Hepatocyte (in vitro differentiated cells): ENCODE results near the gene PRDM15. TPM values are rescaled to one million over a fixed set of nuclear protein-coding genes. Genes with fewer than 3 reads are reported as not detected.

Experiments used
- DNase-seq: peaks from one replicate; pipeline ENCODE4 v3.0.0-alpha.2; 2016; ENCODE audit warnings: low spot score
- H2AFZ ChIP-seq: fragments of 200-600 bp; sonication (generic); 2 replicates; pipeline ENCODE4 v1.6.0; 2016; ENCODE audit warnings: antibody characterized with exemption, mild to moderate bottlenecking
- H3K27ac ChIP-seq: fragments of 200-600 bp; sonication (generic); 2 replicates; pipeline ENCODE4 v1.5.1; 2016; ENCODE audit warnings: mild to moderate bottlenecking
- H3K27me3 ChIP-seq: fragments of 200-600 bp; sonication (generic); 2 replicates; pipeline ENCODE4 v1.6.1; 2016
- H3K36me3 ChIP-seq: fragments of 200-600 bp; sonication (generic); replicated peaks from 2 replicates; pipeline ENCODE4 v1.5.1; 2016; ENCODE audit warnings: low read depth; ENCODE audit not compliant: insufficient read depth
- H3K4me1 ChIP-seq: fragments of 200-600 bp; sonication (generic); 2 replicates; pipeline ENCODE4 v1.5.1; 2016; ENCODE audit warnings: mild to moderate bottlenecking, moderate library complexity; ENCODE audit not compliant: insufficient read depth
- H3K4me2 ChIP-seq: fragments of 200-600 bp; sonication (generic); 2 replicates; pipeline ENCODE4 v1.6.0; 2016
- H3K4me3 ChIP-seq: fragments of 200-600 bp; sonication (generic); 2 replicates; pipeline ENCODE4 v1.5.1; 2016; ENCODE audit warnings: mild to moderate bottlenecking
- H3K79me2 ChIP-seq: fragments of 200-600 bp; sonication (generic); 2 replicates; pipeline ENCODE4 v1.6.0; 2017; ENCODE audit warnings: mild to moderate bottlenecking
- H3K9me2 ChIP-seq: fragments of 200-600 bp; sonication (generic); replicated peaks from 2 replicates; pipeline ENCODE4 v1.6.0; 2017; ENCODE audit warnings: mild to moderate bottlenecking; ENCODE audit not compliant: insufficient read depth
- H3K9me3 ChIP-seq: fragments of 200-600 bp; sonication (generic); 2 replicates; pipeline ENCODE4 v1.5.1; 2016; ENCODE audit warnings: low read depth, mild to moderate bottlenecking
- H4K20me1 ChIP-seq: fragments of 200-600 bp; sonication (generic); 2 replicates; pipeline ENCODE4 v1.6.0; 2016; ENCODE audit warnings: mild to moderate bottlenecking; ENCODE audit not compliant: insufficient read depth, poor library complexity, severe bottlenecking
- EZH2 ChIP-seq: fragments of 200-600 bp; sonication (generic); IDR thresholded peaks from 2 replicates; pipeline ENCODE4 v1.6.1; 2016; ENCODE audit warnings: antibody characterized with exemption, mild to moderate bottlenecking, borderline replicate concordance
- EZH2phosphoT487 ChIP-seq: fragments of 200-600 bp; sonication (generic); IDR thresholded peaks from one replicate; pipeline ENCODE4 v1.6.1; 2018; ENCODE audit warnings: antibody characterized with exemption, mild to moderate bottlenecking, low read depth, moderate library complexity; ENCODE audit not compliant: unreplicated experiment, severe bottlenecking
- WGBS: methylation state at CpG from one replicate; pipeline ENCODE4 v1.1.6; 2016; ENCODE audit warnings: low lambda C conversion rate; ENCODE audit errors: missing lambda C conversion rate; 5-methylcytosine and 5-hydroxymethylcytosine counted together
- polyA plus RNA-seq: library from polyadenylated mRNA; unstranded; fragments of >200 nt; fragmentation: Nextera tagmentation; extraction: Ambion mirVana; gene quantifications from 2 replicates; pipeline ENCODE4 v1.2.1, GENCODE V29; 2016
- total RNA-seq: library from RNA; depleted of rRNA; stranded (reverse); fragments of >200 nt; gene quantifications from 2 replicates; pipeline ENCODE4 v1.2.3, GENCODE V29; 2014
- TF ChIP-seq, protein P1 (sequence below): fragments of 200-600 bp; sonication (generic); IDR thresholded peaks from 2 replicates; pipeline ENCODE4 v1.5.1; 2016; ENCODE audit warnings: antibody characterized with exemption, mild to moderate bottlenecking; ENCODE audit not compliant: poor library complexity

Gene PRDM15
- total and polyA plus RNA-seq, 2 experiments from 2014 or later = 3.0 to 4.7 TPM

GRCh38 chr21:41774467-41775148, 104.5 kb downstream of the PRDM15 start:
- H3K79me2 ChIP-seq = no peaks in the 10 kb centered on the region
- no peak for TF ChIP-seq EZH2
- TF ChIP-seq EZH2phosphoT487 = no peak
- TF ChIP-seq, protein P1, sequence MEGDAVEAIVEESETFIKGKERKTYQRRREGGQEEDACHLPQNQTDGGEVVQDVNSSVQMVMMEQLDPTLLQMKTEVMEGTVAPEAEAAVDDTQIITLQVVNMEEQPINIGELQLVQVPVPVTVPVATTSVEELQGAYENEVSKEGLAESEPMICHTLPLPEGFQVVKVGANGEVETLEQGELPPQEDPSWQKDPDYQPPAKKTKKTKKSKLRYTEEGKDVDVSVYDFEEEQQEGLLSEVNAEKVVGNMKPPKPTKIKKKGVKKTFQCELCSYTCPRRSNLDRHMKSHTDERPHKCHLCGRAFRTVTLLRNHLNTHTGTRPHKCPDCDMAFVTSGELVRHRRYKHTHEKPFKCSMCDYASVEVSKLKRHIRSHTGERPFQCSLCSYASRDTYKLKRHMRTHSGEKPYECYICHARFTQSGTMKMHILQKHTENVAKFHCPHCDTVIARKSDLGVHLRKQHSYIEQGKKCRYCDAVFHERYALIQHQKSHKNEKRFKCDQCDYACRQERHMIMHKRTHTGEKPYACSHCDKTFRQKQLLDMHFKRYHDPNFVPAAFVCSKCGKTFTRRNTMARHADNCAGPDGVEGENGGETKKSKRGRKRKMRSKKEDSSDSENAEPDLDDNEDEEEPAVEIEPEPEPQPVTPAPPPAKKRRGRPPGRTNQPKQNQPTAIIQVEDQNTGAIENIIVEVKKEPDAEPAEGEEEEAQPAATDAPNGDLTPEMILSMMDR = no peak
- H3K9me2 ChIP-seq = no peaks in the 10 kb centered on the region
- H3K36me3 ChIP-seq = no peaks in the 10 kb centered on the region
- H3K4me2 ChIP-seq = no peak overlapping the region
- no peaks in the 10 kb centered on the region for H3K9me3 ChIP-seq
- H3K4me3 ChIP-seq = no peak overlapping the region
- H2AFZ ChIP-seq = no peak overlapping the region
- no peaks in the 10 kb centered on the region for H3K27me3 ChIP-seq
- WGBS = 66% methylated on average over 10 of the region's 10 CpGs
- DNase-seq = no peak
- H4K20me1 ChIP-seq = no peaks in the 10 kb centered on the region
- H3K4me1 ChIP-seq = peaks cover 15% of the 10 kb centered on the region
- H3K27ac ChIP-seq = no peak overlapping the region

DNA sequence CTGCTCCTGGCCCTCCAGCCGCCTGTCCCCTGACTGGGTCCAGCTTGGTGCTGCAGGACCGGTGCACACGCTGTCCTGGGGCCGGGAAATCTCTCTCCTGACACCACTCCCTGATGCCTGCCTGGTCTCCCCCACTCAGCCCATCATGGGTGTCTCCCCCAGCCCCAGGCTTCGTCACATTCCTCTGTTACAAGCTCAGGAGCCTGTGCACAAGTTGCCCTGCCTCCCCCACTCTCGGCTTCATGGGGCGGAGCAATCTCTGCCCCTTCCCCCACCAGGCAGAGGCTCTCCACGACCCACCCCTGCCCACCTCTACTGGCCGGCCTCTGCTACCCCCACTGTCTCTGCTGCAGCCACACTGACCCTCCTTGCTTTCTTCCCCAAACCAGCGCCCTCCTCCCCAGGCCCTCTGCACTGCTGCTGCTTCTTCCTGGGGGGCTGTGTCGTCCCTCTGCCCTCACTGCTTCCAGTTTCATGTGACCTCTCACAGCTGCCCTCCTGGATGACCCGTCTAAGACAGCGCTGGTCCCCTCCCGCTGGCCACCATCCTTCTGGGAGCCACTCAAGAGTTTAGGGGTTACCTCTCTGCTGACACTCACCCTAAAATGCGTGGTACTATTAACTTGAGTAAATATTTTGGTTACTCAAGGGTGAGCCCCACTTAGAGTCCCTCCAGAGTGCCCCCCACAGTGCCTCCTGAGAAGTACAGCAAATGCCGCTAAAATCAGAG, 106.6 kb downstream of the PRDM15 start:
- Histone ChIP-seq H3K27me3 (peaks cover under 1% of the 10 kb centered on the region), H3K9me2 (no peaks in the 10 kb centered on the region), H3K27ac (no peak overlapping the region), H3K4me2 (no peak overlapping the region), H3K4me1 (peaks cover 13% of the 10 kb centered on the region), H3K79me2 (no peaks in the 10 kb centered on the region), H2AFZ (no peak overlapping the region), H4K20me1 (no peaks in the 10 kb centered on the region), H3K9me3 (no peaks in the 10 kb centered on the region), H3K36me3 (no peaks in the 10 kb centered on the region), H3K4me3 (no peak overlapping the region)
- no peak for DNase-seq
- WGBS = 62% methylated on average over 16 of the region's 16 CpGs
- TF ChIP-seq, protein P1 = no peak
- TF ChIP-seq EZH2 (no peak), EZH2phosphoT487 (no peak)

GRCh38 chr21:41771625-41771945, 107.6 kb downstream of the PRDM15 start:
- no peak overlapping the region for H2AFZ ChIP-seq
- H4K20me1 ChIP-seq = no peaks in the 10 kb centered on the region
- H3K4me1 ChIP-seq = peaks cover 13% of the 10 kb centered on the region
- DNase-seq = no peak
- H3K4me2 ChIP-seq = no peak overlapping the region
- no peaks in the 10 kb centered on the region for H3K36me3 ChIP-seq
- no peaks in the 10 kb centered on the region for H3K9me3 ChIP-seq
- no peak overlapping the region for H3K27ac ChIP-seq
- H3K27me3 ChIP-seq = peaks cover 5% of the 10 kb centered on the region
- no peaks in the 10 kb centered on the region for H3K9me2 ChIP-seq
- no peak overlapping the region for H3K4me3 ChIP-seq
- TF ChIP-seq EZH2 (no peak), EZH2phosphoT487 (no peak)
- TF ChIP-seq, protein P1 = no peak
- 96% methylated on average over 7 of the region's 7 CpGs for WGBS
- peaks cover 2% of the 10 kb centered on the region for H3K79me2 ChIP-seq
